Measurements from ENCODE around the gene C20orf202. TPM values are rescaled to one million over a fixed set of nuclear protein-coding genes. Genes with fewer than 3 reads are reported as not detected.

Gene C20orf202
- total and polyA plus RNA-seq, 9 of the 15 experiments (the other 6 are each of a cell fraction or from before 2014, with no cell fraction given), result 0.03 to 0.24 (median 0.15) TPM; not detected in 4

DNA sequence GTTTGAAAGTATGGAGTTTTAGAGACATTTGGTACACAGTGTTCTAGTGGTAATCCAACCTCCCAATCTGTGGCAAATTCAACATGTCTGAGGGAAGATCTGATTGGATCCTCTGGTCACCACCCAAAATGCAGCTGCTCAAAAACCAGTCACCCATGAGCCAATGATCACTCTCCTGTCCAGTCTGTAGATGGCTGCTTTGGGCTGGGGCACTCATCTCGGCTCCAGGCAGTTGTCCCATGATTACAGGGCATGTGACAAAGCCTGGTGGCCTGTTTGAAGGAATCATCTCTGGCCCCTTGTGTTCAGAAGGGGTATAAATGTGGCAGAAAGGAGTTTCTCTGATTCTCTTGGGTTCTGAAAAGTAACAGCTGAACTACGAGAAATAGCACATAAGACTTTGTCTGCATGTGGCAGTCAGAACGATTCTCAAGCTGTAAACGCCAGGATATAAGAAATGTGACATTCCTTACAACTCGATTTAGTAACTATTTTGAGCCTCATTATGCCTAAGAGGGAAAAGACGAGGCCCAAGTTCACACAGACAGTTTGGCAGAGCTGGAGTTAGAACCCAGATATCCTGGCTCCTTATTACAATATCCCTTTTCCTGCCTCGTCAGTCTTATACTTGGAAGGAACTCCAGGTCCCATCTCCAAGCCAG is 3.9 kb upstream of the C20orf202 start:
- H3K79me2 ChIP-seq (ENCODE audit: control insufficient read depth, insufficient read depth, low read length), result no peaks in the 10 kb centered on the region
- H3K9ac ChIP-seq (ENCODE audit: insufficient read depth in 1 of 2, low read depth in 2 of 2, low read length in 2 of 2), result no peak overlapping the region
- FAIRE-seq (peak; percentile 65), ATAC-seq (peak; percentile 57), DNase-seq (ENCODE audit: extremely low read depth in 1 of 4, low spot score in 3 of 4) (no peak)
- no peaks in the 10 kb centered on the region for H3K9me1 ChIP-seq (ENCODE audit: control insufficient read depth, insufficient read depth, low read length)
- ChIA-PET CTCF (ENCODE audit: low intra/inter-chr PET ratio) (no interaction called here), POLR2A (interaction anchor here (1.3 kb wide), 1 partner anchor 12 kb away, joined by 3 read pairs; no protein-coding TSS in a partner anchor)
- WGBS (ENCODE audit: insufficient coverage, low coverage, missing lambda C conversion rate), result 37% methylated on average over 7 of the region's 7 CpGs
- in situ Hi-C loops (cut with MboI), result loop anchor here (10.0 kb wide), 1 partner anchor 385 kb away; no protein-coding TSS in a partner anchor
- H3K27me3 ChIP-seq (ENCODE audit: control insufficient read depth in 2 of 2, insufficient read depth in 2 of 2, low read length in 2 of 2), result no peaks in the 10 kb centered on the region
- BruUV-seq (replicated peaks), result no TSS peak
- H3K4me2 ChIP-seq (ENCODE audit: insufficient read depth, low read length), result no peak overlapping the region
- no peak overlapping the region for H3K4me3 ChIP-seq
- intact Hi-C loops (cut with micrococcal nuclease), result no loop called here
- no peaks in the 10 kb centered on the region for H3K36me3 ChIP-seq (ENCODE audit: control insufficient read depth, insufficient read depth, low read length)
- peaks cover 0 to 4% of the 10 kb centered on the region in 2 experiments; a peak in 1 of 5 replicates for H3K4me1 ChIP-seq (replicated peaks in 1 of 2; ENCODE audit: control insufficient read depth in 2 of 2, insufficient read depth in 2 of 2, low read length in 2 of 2)
- H2AFZ ChIP-seq (ENCODE audit: low read depth, low read length), result peak overlapping the region; percentile 55; the same call in 1 of the 2 replicates
- H3K9me3 ChIP-seq (replicated peaks; ENCODE audit: control insufficient read depth, insufficient read depth, low read depth, low read length), result no peaks in the 10 kb centered on the region
- TF ChIP-seq L3MBTL2 (IDR thresholded peaks at IDR 0.05), result 0 out of 2 replicates have a peak, but pooled peaks have one; percentile 16
- TF ChIP-seq, protein P1, sequence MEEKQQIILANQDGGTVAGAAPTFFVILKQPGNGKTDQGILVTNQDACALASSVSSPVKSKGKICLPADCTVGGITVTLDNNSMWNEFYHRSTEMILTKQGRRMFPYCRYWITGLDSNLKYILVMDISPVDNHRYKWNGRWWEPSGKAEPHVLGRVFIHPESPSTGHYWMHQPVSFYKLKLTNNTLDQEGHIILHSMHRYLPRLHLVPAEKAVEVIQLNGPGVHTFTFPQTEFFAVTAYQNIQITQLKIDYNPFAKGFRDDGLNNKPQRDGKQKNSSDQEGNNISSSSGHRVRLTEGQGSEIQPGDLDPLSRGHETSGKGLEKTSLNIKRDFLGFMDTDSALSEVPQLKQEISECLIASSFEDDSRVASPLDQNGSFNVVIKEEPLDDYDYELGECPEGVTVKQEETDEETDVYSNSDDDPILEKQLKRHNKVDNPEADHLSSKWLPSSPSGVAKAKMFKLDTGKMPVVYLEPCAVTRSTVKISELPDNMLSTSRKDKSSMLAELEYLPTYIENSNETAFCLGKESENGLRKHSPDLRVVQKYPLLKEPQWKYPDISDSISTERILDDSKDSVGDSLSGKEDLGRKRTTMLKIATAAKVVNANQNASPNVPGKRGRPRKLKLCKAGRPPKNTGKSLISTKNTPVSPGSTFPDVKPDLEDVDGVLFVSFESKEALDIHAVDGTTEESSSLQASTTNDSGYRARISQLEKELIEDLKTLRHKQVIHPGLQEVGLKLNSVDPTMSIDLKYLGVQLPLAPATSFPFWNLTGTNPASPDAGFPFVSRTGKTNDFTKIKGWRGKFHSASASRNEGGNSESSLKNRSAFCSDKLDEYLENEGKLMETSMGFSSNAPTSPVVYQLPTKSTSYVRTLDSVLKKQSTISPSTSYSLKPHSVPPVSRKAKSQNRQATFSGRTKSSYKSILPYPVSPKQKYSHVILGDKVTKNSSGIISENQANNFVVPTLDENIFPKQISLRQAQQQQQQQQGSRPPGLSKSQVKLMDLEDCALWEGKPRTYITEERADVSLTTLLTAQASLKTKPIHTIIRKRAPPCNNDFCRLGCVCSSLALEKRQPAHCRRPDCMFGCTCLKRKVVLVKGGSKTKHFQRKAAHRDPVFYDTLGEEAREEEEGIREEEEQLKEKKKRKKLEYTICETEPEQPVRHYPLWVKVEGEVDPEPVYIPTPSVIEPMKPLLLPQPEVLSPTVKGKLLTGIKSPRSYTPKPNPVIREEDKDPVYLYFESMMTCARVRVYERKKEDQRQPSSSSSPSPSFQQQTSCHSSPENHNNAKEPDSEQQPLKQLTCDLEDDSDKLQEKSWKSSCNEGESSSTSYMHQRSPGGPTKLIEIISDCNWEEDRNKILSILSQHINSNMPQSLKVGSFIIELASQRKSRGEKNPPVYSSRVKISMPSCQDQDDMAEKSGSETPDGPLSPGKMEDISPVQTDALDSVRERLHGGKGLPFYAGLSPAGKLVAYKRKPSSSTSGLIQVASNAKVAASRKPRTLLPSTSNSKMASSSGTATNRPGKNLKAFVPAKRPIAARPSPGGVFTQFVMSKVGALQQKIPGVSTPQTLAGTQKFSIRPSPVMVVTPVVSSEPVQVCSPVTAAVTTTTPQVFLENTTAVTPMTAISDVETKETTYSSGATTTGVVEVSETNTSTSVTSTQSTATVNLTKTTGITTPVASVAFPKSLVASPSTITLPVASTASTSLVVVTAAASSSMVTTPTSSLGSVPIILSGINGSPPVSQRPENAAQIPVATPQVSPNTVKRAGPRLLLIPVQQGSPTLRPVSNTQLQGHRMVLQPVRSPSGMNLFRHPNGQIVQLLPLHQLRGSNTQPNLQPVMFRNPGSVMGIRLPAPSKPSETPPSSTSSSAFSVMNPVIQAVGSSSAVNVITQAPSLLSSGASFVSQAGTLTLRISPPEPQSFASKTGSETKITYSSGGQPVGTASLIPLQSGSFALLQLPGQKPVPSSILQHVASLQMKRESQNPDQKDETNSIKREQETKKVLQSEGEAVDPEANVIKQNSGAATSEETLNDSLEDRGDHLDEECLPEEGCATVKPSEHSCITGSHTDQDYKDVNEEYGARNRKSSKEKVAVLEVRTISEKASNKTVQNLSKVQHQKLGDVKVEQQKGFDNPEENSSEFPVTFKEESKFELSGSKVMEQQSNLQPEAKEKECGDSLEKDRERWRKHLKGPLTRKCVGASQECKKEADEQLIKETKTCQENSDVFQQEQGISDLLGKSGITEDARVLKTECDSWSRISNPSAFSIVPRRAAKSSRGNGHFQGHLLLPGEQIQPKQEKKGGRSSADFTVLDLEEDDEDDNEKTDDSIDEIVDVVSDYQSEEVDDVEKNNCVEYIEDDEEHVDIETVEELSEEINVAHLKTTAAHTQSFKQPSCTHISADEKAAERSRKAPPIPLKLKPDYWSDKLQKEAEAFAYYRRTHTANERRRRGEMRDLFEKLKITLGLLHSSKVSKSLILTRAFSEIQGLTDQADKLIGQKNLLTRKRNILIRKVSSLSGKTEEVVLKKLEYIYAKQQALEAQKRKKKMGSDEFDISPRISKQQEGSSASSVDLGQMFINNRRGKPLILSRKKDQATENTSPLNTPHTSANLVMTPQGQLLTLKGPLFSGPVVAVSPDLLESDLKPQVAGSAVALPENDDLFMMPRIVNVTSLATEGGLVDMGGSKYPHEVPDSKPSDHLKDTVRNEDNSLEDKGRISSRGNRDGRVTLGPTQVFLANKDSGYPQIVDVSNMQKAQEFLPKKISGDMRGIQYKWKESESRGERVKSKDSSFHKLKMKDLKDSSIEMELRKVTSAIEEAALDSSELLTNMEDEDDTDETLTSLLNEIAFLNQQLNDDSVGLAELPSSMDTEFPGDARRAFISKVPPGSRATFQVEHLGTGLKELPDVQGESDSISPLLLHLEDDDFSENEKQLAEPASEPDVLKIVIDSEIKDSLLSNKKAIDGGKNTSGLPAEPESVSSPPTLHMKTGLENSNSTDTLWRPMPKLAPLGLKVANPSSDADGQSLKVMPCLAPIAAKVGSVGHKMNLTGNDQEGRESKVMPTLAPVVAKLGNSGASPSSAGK (IDR thresholded peaks at IDR 0.05), result peak; percentile 25; the same call in 1 of the 2 replicates
- TF ChIP-seq, protein P2, sequence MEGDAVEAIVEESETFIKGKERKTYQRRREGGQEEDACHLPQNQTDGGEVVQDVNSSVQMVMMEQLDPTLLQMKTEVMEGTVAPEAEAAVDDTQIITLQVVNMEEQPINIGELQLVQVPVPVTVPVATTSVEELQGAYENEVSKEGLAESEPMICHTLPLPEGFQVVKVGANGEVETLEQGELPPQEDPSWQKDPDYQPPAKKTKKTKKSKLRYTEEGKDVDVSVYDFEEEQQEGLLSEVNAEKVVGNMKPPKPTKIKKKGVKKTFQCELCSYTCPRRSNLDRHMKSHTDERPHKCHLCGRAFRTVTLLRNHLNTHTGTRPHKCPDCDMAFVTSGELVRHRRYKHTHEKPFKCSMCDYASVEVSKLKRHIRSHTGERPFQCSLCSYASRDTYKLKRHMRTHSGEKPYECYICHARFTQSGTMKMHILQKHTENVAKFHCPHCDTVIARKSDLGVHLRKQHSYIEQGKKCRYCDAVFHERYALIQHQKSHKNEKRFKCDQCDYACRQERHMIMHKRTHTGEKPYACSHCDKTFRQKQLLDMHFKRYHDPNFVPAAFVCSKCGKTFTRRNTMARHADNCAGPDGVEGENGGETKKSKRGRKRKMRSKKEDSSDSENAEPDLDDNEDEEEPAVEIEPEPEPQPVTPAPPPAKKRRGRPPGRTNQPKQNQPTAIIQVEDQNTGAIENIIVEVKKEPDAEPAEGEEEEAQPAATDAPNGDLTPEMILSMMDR (IDR thresholded peaks at IDR 0.05 in 2 of 3, conservative IDR thresholded peaks at IDR 0.05 in 1 of 3; ENCODE audit: insufficient read depth in 2 of 3, low read depth in 1 of 3, low read length in 3 of 3), result peak in 2 of 3 experiments; percentile 5 to 7; a peak in 1 of 6 replicates
- TF ChIP-seq BRCA1 (IDR thresholded peaks at IDR 0.05), result no peak
- TF ChIP-seq BRCA1 (CRISPR knock-in tag; IDR thresholded peaks at IDR 0.05), result no peak
- no peak for TF ChIP-seq SOX6 (IDR thresholded peaks at IDR 0.05)
- H3K27ac ChIP-seq (ENCODE audit: extremely low read depth, low read depth, low read length), result no peak overlapping the region
- H4K20me1 ChIP-seq (replicated peaks; ENCODE audit: control insufficient read depth, insufficient read depth, low read length), result no peaks in the 10 kb centered on the region
